ENCODE data around the gene MRPL21.

MRPL21 gene

GRCh38 chr11:68903288-68904247 is at the start of gene MRPL21, which contains the start of gene IGHMBP2:
MRPL21 (minus strand) TSS chr11:68903832; CDS start chr11:68903810, 22 bp downstream.
IGHMBP2 (plus strand) TSS chr11:68903891; CDS start chr11:68903953, 62 bp downstream.
- peak; percentile 84 for DNase-seq

DNA sequence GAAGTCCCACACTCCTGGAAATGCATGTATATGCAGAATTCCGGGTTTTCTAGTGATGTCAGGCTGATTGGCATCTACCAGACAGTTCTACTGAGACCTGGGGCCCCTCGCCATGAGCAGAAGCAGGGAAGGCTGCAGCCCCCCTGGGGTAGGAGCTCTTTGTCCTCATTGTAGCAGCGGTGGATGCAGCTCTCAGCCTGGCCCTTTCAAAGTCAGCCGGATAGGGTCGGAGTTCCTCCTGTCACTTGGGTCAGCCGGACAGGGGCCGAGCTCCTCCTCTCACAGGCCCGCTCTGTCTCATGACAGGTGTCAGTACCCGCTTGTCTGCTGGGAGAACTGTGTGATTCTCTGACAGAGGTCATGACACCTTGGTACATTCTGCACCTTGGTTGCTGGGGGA is 47.1 kb upstream of the MRPL21 start:
- no peak for DNase-seq

GRCh38 chr11:68950270-68950669 is 46.6 kb upstream of the MRPL21 start:
- DNase-seq, result no peak

DNA sequence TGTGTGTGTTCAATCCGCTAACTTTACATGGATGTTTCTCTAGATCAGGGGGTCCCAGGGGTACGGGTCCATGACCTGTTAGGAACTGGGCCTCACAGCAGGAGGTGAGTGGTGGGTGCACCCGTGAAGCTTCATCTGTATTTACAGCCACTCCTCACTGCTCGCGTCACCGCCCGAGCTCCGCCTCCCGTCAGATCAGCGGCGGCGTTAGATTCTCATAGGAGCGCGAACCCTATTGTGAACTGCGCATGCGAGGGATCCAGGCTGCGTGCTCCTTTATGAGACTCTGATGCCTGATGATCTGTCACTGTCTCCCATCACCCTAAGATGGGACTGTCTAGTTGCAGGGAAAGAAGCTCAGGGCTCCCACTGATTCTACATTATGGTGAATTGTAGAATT is 45.3 kb upstream of the MRPL21 start:
- DNase-seq, result no peak

DNA sequence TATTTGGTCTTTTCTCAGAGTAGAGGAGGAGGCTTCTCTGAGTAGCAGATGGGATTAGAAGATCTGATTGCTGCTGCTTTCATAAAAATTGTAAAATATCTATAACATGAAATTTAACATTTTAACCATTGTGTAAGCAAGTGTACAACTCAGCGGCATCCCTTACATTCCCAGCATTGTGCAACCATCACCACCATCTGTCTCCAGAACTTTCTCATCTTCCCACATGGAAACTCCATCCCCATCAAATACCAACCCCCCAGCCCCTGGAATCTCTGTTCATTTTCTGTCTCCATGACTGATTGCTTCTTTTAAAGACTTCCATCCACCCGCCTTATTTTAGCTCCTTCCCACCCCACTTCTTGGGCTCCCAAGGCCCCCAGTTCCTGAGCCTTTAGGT is 44.9 kb upstream of the MRPL21 start:
- DNase-seq, result no peak

DNA sequence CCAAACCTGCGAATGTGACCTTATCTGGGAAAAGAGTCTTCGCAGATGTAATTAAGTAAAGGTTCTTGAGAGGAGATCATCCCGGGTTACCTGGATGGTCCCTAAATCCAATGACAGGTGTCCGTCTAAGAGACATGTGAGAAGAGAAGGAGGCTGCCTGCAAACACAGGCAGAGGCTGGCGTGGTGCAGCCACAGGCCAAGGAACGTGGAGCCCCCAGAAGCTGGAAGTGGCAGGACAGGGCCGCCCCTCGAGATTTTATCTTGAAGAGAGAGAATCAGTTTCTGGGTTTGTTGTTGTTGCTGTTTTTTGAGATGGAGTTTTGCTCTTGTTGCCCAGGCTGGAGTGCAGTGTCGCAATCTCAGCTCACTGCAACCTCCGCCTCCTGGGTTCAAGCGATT is 43.5 kb upstream of the MRPL21 start:
- DNase-seq, result no peak

- DNase-seq, result no peak
Measured at GRCh38 chr11:68946416-68947090, 42.9 kb upstream of the MRPL21 start.

- DNase-seq, result no peak
Measured at GRCh38 chr11:68942751-68943271, 39.2 kb upstream of the MRPL21 start.

- no peak for DNase-seq
Measured at GRCh38 chr11:68942095-68942620, 38.5 kb upstream of the MRPL21 start.

DNA sequence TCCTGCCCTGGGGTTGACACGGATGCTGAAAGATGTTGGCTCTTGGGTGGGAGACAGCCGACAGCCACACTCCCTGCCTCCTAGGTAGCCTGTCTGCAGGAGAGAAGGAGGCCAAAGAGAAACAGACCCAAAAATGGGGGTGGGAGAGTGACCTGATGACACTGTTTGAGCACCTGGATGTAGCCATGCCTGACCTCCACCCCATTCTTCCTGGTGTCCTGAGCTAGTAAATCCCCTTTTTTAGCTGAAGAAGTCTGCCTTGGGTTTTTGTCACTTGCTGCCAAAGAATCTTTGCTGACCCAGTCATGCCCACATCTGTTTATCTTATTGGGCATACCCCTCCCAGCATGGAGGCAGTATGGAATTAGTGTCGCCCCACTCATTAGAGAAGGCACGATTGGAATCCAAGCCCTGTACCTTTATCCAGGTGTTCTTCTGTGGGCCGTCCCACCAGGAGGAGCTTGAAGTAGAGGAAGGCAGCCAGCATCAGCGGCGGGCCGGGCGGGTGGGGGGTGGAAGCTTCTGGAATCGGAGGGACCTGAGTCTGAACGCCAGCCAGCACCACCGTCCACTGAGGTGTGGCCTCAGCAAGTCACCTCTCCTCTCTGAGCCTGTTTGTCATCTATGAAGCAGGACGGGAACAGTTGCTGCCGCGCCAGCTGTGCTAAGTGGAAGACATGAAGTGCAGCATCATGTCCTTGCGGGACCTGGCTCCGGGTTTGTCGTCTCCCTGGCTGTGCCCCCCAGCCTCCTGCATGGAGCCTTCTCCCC is 37.9 kb upstream of the MRPL21 start:
- DNase-seq, result no peak

GRCh38 chr11:68940651-68941323 is 37.2 kb upstream of the MRPL21 start:
- no peak for DNase-seq

- no peak for DNase-seq
Measured at GRCh38 chr11:68939583-68940555, 36.2 kb upstream of the MRPL21 start.

GRCh38 chr11:68938816-68939582 is 35.4 kb upstream of the MRPL21 start:
- no peak for DNase-seq

- DNase-seq, result no peak
Measured at GRCh38 chr11:68938088-68938487, 34.5 kb upstream of the MRPL21 start.

DNA sequence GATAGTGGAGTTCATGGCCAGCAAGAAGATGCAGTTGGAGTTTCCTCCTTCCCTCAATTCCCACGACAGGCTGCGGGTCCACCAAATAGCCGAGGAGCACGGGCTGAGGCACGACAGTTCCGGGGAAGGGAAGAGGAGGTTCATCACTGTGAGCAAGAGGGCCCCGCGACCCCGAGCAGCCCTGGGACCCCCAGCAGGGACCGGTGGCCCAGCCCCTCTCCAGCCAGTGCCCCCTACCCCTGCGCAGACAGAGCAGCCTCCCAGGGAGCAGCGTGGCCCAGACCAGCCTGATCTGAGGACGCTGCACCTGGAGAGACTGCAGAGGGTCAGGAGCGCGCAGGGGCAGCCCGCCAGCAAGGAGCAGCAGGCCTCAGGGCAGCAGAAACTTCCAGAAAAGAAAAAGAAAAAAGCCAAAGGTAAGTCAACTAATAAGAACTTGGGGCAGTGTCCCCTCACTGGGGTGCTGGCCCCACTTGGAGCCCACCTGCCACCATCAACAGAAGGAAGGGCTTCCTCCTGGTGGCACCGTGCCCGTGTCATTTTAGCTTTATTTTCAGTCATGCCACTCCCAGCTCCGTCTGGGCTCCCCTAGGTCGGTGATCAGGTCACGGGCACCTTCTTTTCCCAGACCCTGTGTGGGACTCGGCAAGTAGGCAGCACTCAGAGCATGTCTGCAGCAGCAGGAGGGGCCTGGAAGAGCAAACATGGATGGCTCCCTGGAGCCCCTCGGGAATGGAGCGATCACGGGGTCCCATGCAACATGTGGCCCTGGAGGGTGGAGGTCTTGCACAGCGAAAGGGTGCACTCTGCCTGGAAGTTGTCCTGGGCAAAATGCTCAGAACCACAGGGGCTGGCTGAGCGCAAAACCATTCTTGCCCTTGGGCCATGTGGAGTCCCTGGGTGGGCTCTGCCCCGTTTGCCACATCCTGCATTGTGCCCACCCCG is 33.3 kb upstream of the MRPL21 start:
- no peak for DNase-seq

DNA sequence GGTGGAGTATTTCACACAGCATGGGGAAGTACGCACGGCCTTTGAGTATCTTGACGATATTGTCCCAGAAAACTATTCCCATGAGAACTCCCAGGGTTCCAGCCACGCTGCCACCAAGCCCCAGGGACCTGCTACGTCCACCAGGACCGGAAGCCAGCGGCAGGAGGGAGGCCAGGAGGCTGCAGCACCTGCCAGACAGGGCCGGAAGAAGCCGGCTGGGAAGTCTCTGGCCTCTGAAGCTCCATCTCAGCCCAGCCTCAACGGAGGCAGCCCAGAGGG is 32.7 kb upstream of the MRPL21 start:
- no peak for DNase-seq

DNA sequence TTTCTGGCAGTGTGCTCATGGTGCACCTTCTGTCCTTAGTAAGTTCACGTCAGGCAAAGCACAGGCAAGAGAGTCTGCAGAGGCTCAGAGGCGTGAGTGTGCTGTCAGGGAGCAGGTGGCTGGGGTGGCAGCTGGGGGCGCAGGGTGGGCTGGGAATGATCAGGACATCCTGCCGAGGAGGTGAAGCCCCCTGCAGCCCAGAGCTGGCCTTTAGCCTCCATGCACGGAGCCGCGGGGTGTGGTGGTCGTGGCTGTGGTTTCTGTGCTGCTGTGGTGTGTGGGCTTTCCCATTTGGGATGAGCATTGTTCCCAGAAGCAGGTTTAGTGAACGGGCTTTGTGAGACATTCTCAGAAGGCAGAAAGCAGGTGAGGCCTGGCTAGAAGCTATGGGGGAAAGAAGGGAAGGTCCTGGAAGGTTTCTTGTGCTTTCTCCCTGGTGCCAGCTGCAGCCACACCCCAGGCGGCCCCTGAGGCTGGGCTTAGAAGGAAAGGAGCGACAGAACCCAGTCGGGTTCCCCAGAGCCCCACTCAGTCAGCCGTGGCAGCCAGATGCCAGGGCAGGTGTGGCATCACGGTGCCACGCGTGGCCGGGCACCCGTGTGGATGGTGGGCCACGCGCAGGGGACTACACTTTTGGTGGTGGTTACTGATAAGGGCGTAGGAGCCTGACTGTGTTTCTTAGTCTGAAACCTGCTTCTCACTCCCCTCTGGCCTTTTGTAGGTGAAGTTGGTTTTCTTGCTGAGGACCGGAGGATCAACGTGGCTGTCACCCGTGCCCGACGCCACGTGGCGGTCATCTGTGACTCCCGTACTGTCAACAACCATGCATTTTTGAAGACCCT is 32.1 kb upstream of the MRPL21 start:
- no peak for DNase-seq

GRCh38 chr11:68935066-68935465 is 31.4 kb upstream of the MRPL21 start:
- no peak for DNase-seq

Measured in activated CD8-positive, alpha-beta memory T cell treated with anti-CD3 and anti-CD28 coated beads, Interleukin-2, amount 50 U/mL, for 4 hours (primary cell).